ENCODE measurements around the gene LDHB. TPM values are rescaled to one million over a fixed set of nuclear protein-coding genes. Genes with fewer than 3 reads are reported as not detected.
"Not testable (repeated sequence)": the region's sequence is repeated elsewhere in the genome, so short reads cannot be mapped to it uniquely, and the experiment has no call there.

LDHB gene
- polyA plus RNA-seq, 1 of the 3 experiments (the other 2 are of a cell fraction) = 469 TPM

DNA sequence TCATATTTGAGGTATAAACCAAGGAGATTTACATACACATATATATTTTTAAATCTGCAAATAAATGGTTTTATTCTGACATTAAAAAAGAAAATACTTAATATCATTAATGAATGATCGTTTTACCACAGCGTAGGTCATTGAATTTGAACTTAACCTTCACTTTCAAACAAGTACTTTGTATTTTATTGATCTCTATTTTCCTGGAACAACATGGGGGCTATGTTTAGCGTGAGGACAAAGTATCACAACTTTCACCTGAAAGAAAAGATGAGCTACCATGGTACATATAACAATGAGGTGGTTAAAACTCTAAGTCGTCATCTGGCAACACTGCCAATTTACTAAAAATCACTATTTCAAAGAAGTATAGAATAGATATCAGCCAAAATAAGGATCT, 59.0 kb downstream of the LDHB start:
- Histone ChIP-seq H3K4me1 (ENCODE audit: control insufficient read depth in 1 of 2, insufficient read depth in 2 of 2, low read depth in 1 of 2, low read length in 1 of 2) (no peaks in the 10 kb centered on the region), H3K79me2 (ENCODE audit: insufficient read depth) (no peaks in the 10 kb centered on the region), H3K9me3 (no peaks in the 10 kb centered on the region), H3K4me2 (no peak overlapping the region), H4K20me1 (ENCODE audit: insufficient read depth) (no peaks in the 10 kb centered on the region), H3K27me3 (ENCODE audit: insufficient read depth) (no peaks in the 10 kb centered on the region), H3K4me3 (ENCODE audit: low read depth in 2 of 2, low read length in 1 of 2) (no peak overlapping the region), H3K36me3 (replicated peaks in 1 of 2; ENCODE audit: control insufficient read depth in 1 of 2, insufficient read depth in 2 of 2, low read length in 1 of 2) (no peaks in the 10 kb centered on the region), H3K9me2 (no peaks in the 10 kb centered on the region), H3K9ac (no peak overlapping the region), H3K27ac (ENCODE audit: low read depth in 2 of 2, low read length in 1 of 2) (no peak overlapping the region), H2AFZ (ENCODE audit: low read depth) (no peak overlapping the region), H3F3A (replicated peaks; ENCODE audit: insufficient read depth) (no peaks in the 10 kb centered on the region)
- 13% methylated on average over 4 of the region's 4 CpGs for WGBS (ENCODE audit: low lambda C conversion rate)
- DNase-seq = no peak
- POLR2A ChIA-PET = no interaction called here
- no peak for TF ChIP-seq FOXJ3 (CRISPR knock-in tag; IDR thresholded peaks at IDR 0.05)
- no peak for TF ChIP-seq NFIC (IDR thresholded peaks at IDR 0.05; ENCODE audit: borderline replicate concordance)
- no peak for TF ChIP-seq RXRA (IDR thresholded peaks at IDR 0.05; ENCODE audit: borderline replicate concordance, low read depth)
- no peak for TF ChIP-seq RAD21 (IDR thresholded peaks at IDR 0.05; ENCODE audit: low read length)
- TF ChIP-seq, protein P1, sequence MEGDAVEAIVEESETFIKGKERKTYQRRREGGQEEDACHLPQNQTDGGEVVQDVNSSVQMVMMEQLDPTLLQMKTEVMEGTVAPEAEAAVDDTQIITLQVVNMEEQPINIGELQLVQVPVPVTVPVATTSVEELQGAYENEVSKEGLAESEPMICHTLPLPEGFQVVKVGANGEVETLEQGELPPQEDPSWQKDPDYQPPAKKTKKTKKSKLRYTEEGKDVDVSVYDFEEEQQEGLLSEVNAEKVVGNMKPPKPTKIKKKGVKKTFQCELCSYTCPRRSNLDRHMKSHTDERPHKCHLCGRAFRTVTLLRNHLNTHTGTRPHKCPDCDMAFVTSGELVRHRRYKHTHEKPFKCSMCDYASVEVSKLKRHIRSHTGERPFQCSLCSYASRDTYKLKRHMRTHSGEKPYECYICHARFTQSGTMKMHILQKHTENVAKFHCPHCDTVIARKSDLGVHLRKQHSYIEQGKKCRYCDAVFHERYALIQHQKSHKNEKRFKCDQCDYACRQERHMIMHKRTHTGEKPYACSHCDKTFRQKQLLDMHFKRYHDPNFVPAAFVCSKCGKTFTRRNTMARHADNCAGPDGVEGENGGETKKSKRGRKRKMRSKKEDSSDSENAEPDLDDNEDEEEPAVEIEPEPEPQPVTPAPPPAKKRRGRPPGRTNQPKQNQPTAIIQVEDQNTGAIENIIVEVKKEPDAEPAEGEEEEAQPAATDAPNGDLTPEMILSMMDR (IDR thresholded peaks at IDR 0.05) = no peak
- TF ChIP-seq, protein P2, sequence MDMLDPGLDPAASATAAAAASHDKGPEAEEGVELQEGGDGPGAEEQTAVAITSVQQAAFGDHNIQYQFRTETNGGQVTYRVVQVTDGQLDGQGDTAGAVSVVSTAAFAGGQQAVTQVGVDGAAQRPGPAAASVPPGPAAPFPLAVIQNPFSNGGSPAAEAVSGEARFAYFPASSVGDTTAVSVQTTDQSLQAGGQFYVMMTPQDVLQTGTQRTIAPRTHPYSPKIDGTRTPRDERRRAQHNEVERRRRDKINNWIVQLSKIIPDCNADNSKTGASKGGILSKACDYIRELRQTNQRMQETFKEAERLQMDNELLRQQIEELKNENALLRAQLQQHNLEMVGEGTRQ (IDR thresholded peaks at IDR 0.05; ENCODE audit: borderline replicate concordance, low read depth, low read length) = no peak
- no peak for TF ChIP-seq FOXM1 (IDR thresholded peaks at IDR 0.05; ENCODE audit: low read depth)
- no peak for TF ChIP-seq TEAD4 (IDR thresholded peaks at IDR 0.05; ENCODE audit: borderline replicate concordance, insufficient read depth)
- TF ChIP-seq, protein P3, sequence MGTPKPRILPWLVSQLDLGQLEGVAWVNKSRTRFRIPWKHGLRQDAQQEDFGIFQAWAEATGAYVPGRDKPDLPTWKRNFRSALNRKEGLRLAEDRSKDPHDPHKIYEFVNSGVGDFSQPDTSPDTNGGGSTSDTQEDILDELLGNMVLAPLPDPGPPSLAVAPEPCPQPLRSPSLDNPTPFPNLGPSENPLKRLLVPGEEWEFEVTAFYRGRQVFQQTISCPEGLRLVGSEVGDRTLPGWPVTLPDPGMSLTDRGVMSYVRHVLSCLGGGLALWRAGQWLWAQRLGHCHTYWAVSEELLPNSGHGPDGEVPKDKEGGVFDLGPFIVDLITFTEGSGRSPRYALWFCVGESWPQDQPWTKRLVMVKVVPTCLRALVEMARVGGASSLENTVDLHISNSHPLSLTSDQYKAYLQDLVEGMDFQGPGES (IDR thresholded peaks at IDR 0.05; ENCODE audit: low read depth, low read length) = no peak
- TF ChIP-seq FOSL2 (IDR thresholded peaks at IDR 0.05; ENCODE audit: borderline replicate concordance, low read depth) = no peak
- no peak for TF ChIP-seq MXI1 (IDR thresholded peaks at IDR 0.05; ENCODE audit: low read depth, low read length)
- CTCF ChIA-PET = no interaction called here

DNA sequence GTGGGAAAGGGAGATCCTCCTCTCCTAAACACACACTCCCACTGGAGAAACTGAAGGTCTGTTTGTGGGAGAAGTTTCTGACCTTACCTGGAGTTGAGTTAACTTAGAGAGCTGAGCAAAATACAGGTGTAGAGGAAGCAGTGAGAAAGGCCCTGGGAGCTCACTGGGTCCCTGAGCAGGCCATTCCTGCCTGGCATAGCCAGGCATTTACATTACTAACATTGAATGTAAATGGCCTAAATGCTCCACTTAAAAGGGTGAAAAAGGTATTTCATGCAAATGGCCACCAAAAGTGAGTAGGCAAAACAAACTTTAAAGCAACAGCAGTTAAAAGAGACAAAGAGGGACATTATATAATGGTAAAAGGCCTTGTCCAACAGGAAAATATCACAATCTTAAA, 62.3 kb downstream of the LDHB start:
- H3K27me3 ChIP-seq (ENCODE audit: insufficient read depth); H3F3A ChIP-seq (replicated peaks; ENCODE audit: insufficient read depth); CTCF ChIA-PET; POLR2A ChIA-PET; H2AFZ ChIP-seq (ENCODE audit: low read depth); H3K9me2 ChIP-seq; H3K4me2 ChIP-seq; H3K9ac ChIP-seq; H3K27ac ChIP-seq (ENCODE audit: low read depth in 2 of 2, low read length in 1 of 2); H3K4me1 ChIP-seq (ENCODE audit: control insufficient read depth in 1 of 2, insufficient read depth in 2 of 2, low read depth in 1 of 2, low read length in 1 of 2); H4K20me1 ChIP-seq (ENCODE audit: insufficient read depth); H3K36me3 ChIP-seq (replicated peaks in 1 of 2; ENCODE audit: control insufficient read depth in 1 of 2, insufficient read depth in 2 of 2, low read length in 1 of 2); H3K9me3 ChIP-seq; DNase-seq; H3K79me2 ChIP-seq (ENCODE audit: insufficient read depth); H3K4me3 ChIP-seq (ENCODE audit: low read depth in 2 of 2, low read length in 1 of 2): not testable (repeated sequence)

Data from SK-N-SH (cell line).